Mesenchymal stem cell (in vitro differentiated cells and primary cell): ENCODE data around the gene MXRA5.

Experiments
- DNase-seq: peaks from one replicate; pipeline ENCODE4 v3.0.0-alpha.2; 2013
- H2AFZ ChIP-seq: one replicate; pipeline ENCODE4 v1.6.1; 2013; ENCODE audit warnings: low read depth, mild to moderate bottlenecking, control low read depth, inconsistent platforms, low read length, moderate library complexity
- H2AK5ac ChIP-seq: 2 replicates; pipeline ENCODE4 v1.6.1; 2013; ENCODE audit warnings: low read length, moderate library complexity, mild to moderate bottlenecking, inconsistent platforms; ENCODE audit not compliant: severe bottlenecking
- H2BK120ac ChIP-seq: one replicate; pipeline ENCODE4 v1.6.1; 2013; ENCODE audit warnings: low read depth, mild to moderate bottlenecking, inconsistent platforms, low read length, moderate library complexity
- H2BK12ac ChIP-seq, 2 experiments: one replicate each; pipeline ENCODE4 v1.6.1; 2013; ENCODE audit warnings: inconsistent platforms in 2 of 2, low read length in 2 of 2, mild to moderate bottlenecking in 2 of 2, moderate library complexity in 2 of 2, control low read depth in 1 of 2
- H2BK15ac ChIP-seq: one replicate; pipeline ENCODE4 v1.6.1; 2013; ENCODE audit warnings: mild to moderate bottlenecking, low read depth, inconsistent platforms; ENCODE audit not compliant: poor library complexity, severe bottlenecking
- H2BK5ac ChIP-seq: 2 replicates; pipeline ENCODE4 v1.6.1; 2013; ENCODE audit warnings: low read depth, mild to moderate bottlenecking, low read length, control low read depth, inconsistent platforms; ENCODE audit not compliant: poor library complexity, severe bottlenecking
- H3K14ac ChIP-seq, 2 experiments: one replicate each; pipeline ENCODE4 v1.6.1; 2013; ENCODE audit warnings: inconsistent platforms in 2 of 2, low read length in 2 of 2, control low read depth in 1 of 2, mild to moderate bottlenecking in 1 of 2, moderate library complexity in 1 of 2
- H3K18ac ChIP-seq, 2 experiments: one replicate each; pipeline ENCODE4 v1.6.1; 2013; ENCODE audit warnings: inconsistent platforms in 2 of 2, low read length in 2 of 2, control low read depth in 1 of 2, low read depth in 1 of 2, mild to moderate bottlenecking in 1 of 2
- H3K23ac ChIP-seq, 2 experiments: one replicate each; pipeline ENCODE4 v1.6.1; 2013; ENCODE audit warnings: inconsistent platforms in 2 of 2, low read length in 2 of 2, mild to moderate bottlenecking in 2 of 2, moderate library complexity in 2 of 2, control low read depth in 1 of 2
- H3K27ac ChIP-seq: 2 replicates; pipeline ENCODE4 v1.5.1; 2013; ENCODE audit warnings: mild to moderate bottlenecking, moderate library complexity, low read length, control low read depth, inconsistent platforms; ENCODE audit not compliant: poor library complexity, severe bottlenecking
- H3K27me3 ChIP-seq, 2 experiments: 2 replicates each; pipeline versions ENCODE4 v1.6.1 to v1.7.0; 2013; ENCODE audit warnings: low read length in 2 of 2, mild to moderate bottlenecking in 2 of 2, moderate library complexity in 2 of 2, control low read depth in 1 of 2, inconsistent platforms in 1 of 2; ENCODE audit not compliant: control insufficient read depth in 1 of 2, insufficient read depth in 1 of 2
- H3K36me3 ChIP-seq, 2 experiments: 2 replicates each; pipeline versions ENCODE4 v1.6.1 to v1.7.0; 2013; ENCODE audit warnings: low read length in 2 of 2, control low read depth in 1 of 2, inconsistent platforms in 1 of 2, low read depth in 1 of 2, mild to moderate bottlenecking in 1 of 2; ENCODE audit not compliant: insufficient read depth in 2 of 2, control insufficient read depth in 1 of 2
- H3K4ac ChIP-seq, 2 experiments: one replicate each; pipeline ENCODE4 v1.6.1; 2013; ENCODE audit warnings: inconsistent platforms in 2 of 2, low read length in 2 of 2, mild to moderate bottlenecking in 2 of 2, moderate library complexity in 2 of 2, control low read depth in 1 of 2, low read depth in 1 of 2
- H3K4me1 ChIP-seq: 2 replicates; pipeline ENCODE4 v1.6.1; 2013; ENCODE audit warnings: low read depth, low read length, control low read depth; ENCODE audit not compliant: control insufficient read depth, insufficient read depth
- H3K4me2 ChIP-seq: 2 replicates; pipeline ENCODE4 v1.6.1; 2013; ENCODE audit warnings: low read length, mild to moderate bottlenecking, inconsistent platforms; ENCODE audit not compliant: poor library complexity, severe bottlenecking
- H3K4me3 ChIP-seq, 2 experiments: 2 replicates each; pipeline versions ENCODE4 v1.5.1 to v1.7.0; 2013; ENCODE audit warnings: low read length in 2 of 2, mild to moderate bottlenecking in 2 of 2, control low read depth in 1 of 2, low read depth in 1 of 2; ENCODE audit not compliant: insufficient read depth in 1 of 2
- H3K79me1 ChIP-seq: replicated peaks from 2 replicates; pipeline ENCODE4 v1.6.1; 2013; ENCODE audit warnings: mild to moderate bottlenecking, control low read depth, low read length, inconsistent platforms; ENCODE audit not compliant: poor library complexity, severe bottlenecking
- H3K9ac ChIP-seq: 2 replicates; pipeline ENCODE4 v1.7.0; 2013; ENCODE audit warnings: mild to moderate bottlenecking, low read length, moderate library complexity
- H3K9me3 ChIP-seq: 2 replicates; pipeline ENCODE4 v1.7.0; 2013; ENCODE audit warnings: mild to moderate bottlenecking, low read length; ENCODE audit not compliant: control insufficient read depth
- H4K8ac ChIP-seq: one replicate; pipeline ENCODE4 v1.6.1; 2013; ENCODE audit warnings: inconsistent platforms, mild to moderate bottlenecking, low read length, moderate library complexity
- H4K91ac ChIP-seq: one replicate; pipeline ENCODE4 v1.6.1; 2013; ENCODE audit warnings: mild to moderate bottlenecking, low read length, inconsistent platforms
- WGBS: methylation state at CpG from one replicate; pipeline ENCODE4 v1.1.7; 2013; ENCODE audit warnings: mixed read lengths; 5-methylcytosine and 5-hydroxymethylcytosine counted together

MXRA5 gene

GRCh38 chrX:3293251-3293650, 53.2 kb downstream of the MXRA5 start:
- H3K9me3 ChIP-seq, result no peaks in the 10 kb centered on the region
- H3K79me1 ChIP-seq, result no peaks in the 10 kb centered on the region
- no peak overlapping the region for H3K9ac ChIP-seq
- WGBS, result 57% methylated on average over 1 of the region's 2 CpGs
- no peak overlapping the region for H2AK5ac ChIP-seq
- H2BK5ac ChIP-seq, result no peak overlapping the region
- no peak overlapping the region for H2BK120ac ChIP-seq
- H2BK12ac ChIP-seq, result no peak overlapping the region
- H4K91ac ChIP-seq, result no peak overlapping the region
- H3K36me3 ChIP-seq, result no peaks in the 10 kb centered on the region
- H2BK15ac ChIP-seq, result no peak overlapping the region
- no peak for DNase-seq
- H3K4me3 ChIP-seq, result no peak overlapping the region
- no peak overlapping the region for H4K8ac ChIP-seq
- no peaks in the 10 kb centered on the region for H3K4me1 ChIP-seq
- H3K4me2 ChIP-seq, result no peak overlapping the region
- no peak overlapping the region for H2AFZ ChIP-seq
- no peak overlapping the region for H3K18ac ChIP-seq
- no peak overlapping the region for H3K14ac ChIP-seq
- no peak overlapping the region for H3K4ac ChIP-seq
- no peak overlapping the region for H3K23ac ChIP-seq
- H3K27ac ChIP-seq, result no peak overlapping the region
- H3K27me3 ChIP-seq, result no peaks in the 10 kb centered on the region

- Histone ChIP-seq H3K9ac (no peak overlapping the region), H3K4ac (no peak overlapping the region), H3K79me1 (no peaks in the 10 kb centered on the region), H2BK5ac (no peak overlapping the region), H4K8ac (no peak overlapping the region), H3K4me2 (no peak overlapping the region), H2BK15ac (no peak overlapping the region), H3K4me3 (no peak overlapping the region), H2BK120ac (no peak overlapping the region), H3K23ac (no peak overlapping the region), H3K14ac (no peak overlapping the region), H3K18ac (no peak overlapping the region), H3K27me3 (no peaks in the 10 kb centered on the region), H3K27ac (no peak overlapping the region), H3K9me3 (no peaks in the 10 kb centered on the region), H2BK12ac (no peak overlapping the region), H4K91ac (no peak overlapping the region), H2AFZ (no peak overlapping the region), H3K36me3 (no peaks in the 10 kb centered on the region), H3K4me1 (peaks cover 1% of the 10 kb centered on the region), H2AK5ac (no peak overlapping the region)
- WGBS, result no CpG with 5 or more reads among the region's 1 CpG
- DNase-seq, result no peak
Observed at GRCh38 chrX:3290561-3290960, 55.9 kb downstream of the MXRA5 start.

GRCh38 chrX:3286196-3286945, 60.1 kb downstream of the MXRA5 start:
- DNase-seq, result peak; percentile 87
- Histone ChIP-seq H3K4me1 (peaks cover 1% of the 10 kb centered on the region), H3K36me3 (no peaks in the 10 kb centered on the region), H3K4ac (peak overlapping the region in 1 of 2 experiments; percentile 7), H4K8ac (no peak overlapping the region), H2AK5ac (no peak overlapping the region), H3K4me3 (peak overlapping the region in 1 of 2 experiments; percentile 51), H3K9me3 (no peaks in the 10 kb centered on the region), H2BK15ac (no peak overlapping the region), H2BK12ac (peak overlapping the region in 1 of 2 experiments; percentile 31), H3K4me2 (no peak overlapping the region), H2BK5ac (no peak overlapping the region), H3K9ac (peak overlapping the region; percentile 69), H3K18ac (peak overlapping the region; percentile 48 to 79), H3K79me1 (no peaks in the 10 kb centered on the region), H3K27me3 (no peaks in the 10 kb centered on the region), H3K23ac (no peak overlapping the region), H2BK120ac (peak overlapping the region; percentile 73), H3K27ac (peak overlapping the region; percentile 87), H2AFZ (no peak overlapping the region), H4K91ac (peak overlapping the region; percentile 75), H3K14ac (no peak overlapping the region)
- 3% methylated on average over 7 of the region's 14 CpGs for WGBS

- WGBS, result 100% methylated on average over 1 of the region's 1 CpG
- no peak overlapping the region for H2BK15ac ChIP-seq
- H2BK5ac ChIP-seq, result no peak overlapping the region
- H2BK12ac ChIP-seq, result no peak overlapping the region
- no peak overlapping the region for H2AK5ac ChIP-seq
- H3K4me3 ChIP-seq, result no peak overlapping the region
- H3K9ac ChIP-seq, result no peak overlapping the region
- no peaks in the 10 kb centered on the region for H3K79me1 ChIP-seq
- peaks cover 15% of the 10 kb centered on the region for H3K9me3 ChIP-seq
- H3K27me3 ChIP-seq, result no peaks in the 10 kb centered on the region
- no peak for DNase-seq
- H3K27ac ChIP-seq, result no peak overlapping the region
- H4K91ac ChIP-seq, result no peak overlapping the region
- no peak overlapping the region for H4K8ac ChIP-seq
- no peak overlapping the region for H3K14ac ChIP-seq
- no peak overlapping the region for H2AFZ ChIP-seq
- H3K23ac ChIP-seq, result no peak overlapping the region
- no peaks in the 10 kb centered on the region for H3K4me1 ChIP-seq
- no peak overlapping the region for H3K18ac ChIP-seq
- no peak overlapping the region for H3K4me2 ChIP-seq
- H3K36me3 ChIP-seq, result no peaks in the 10 kb centered on the region
- H3K4ac ChIP-seq, result no peak overlapping the region
- H2BK120ac ChIP-seq, result no peak overlapping the region
Observed at GRCh38 chrX:3280706-3281105, 65.7 kb downstream of the MXRA5 start.
